A549 (cell line): ENCODE measurements around the gene LGALS7.

ENCODE experiments used
- TF ChIP-seq, protein P1 (sequence below): fragments of >200 bp; sonication (Bioruptor Twin); formaldehyde crosslinking; IDR thresholded peaks from 3 replicates; pipeline ENCODE4 v1.5.1; 2016
- TF ChIP-seq, protein P2 (sequence below): fragments of 250-450 bp; sonication (Bioruptor Pico); IDR thresholded peaks from 2 replicates; pipeline ENCODE4 v1.5.0; 2020; ENCODE audit warnings: low read depth, mild to moderate bottlenecking, moderate library complexity

DNA sequence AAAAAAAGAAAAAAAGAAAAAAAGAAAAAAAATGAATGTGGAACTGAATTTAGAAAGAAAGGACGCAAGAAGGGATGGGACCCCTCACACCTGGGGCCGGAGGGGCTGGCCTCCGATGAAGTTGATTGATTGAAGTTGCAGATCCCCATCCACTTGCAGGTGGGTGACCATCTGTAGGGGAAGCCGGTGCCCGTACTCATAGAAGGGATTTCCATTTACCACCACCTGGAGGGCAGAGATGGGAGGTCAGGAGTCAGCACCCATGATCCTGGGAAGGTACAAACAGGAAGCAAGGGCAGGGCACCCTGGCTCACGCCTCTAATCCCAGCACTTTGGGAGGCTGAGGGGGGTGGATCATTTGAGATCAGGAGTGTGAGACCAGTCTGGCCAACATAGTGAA is 33.1 kb upstream of the LGALS7 start:
- TF ChIP-seq, protein P1, sequence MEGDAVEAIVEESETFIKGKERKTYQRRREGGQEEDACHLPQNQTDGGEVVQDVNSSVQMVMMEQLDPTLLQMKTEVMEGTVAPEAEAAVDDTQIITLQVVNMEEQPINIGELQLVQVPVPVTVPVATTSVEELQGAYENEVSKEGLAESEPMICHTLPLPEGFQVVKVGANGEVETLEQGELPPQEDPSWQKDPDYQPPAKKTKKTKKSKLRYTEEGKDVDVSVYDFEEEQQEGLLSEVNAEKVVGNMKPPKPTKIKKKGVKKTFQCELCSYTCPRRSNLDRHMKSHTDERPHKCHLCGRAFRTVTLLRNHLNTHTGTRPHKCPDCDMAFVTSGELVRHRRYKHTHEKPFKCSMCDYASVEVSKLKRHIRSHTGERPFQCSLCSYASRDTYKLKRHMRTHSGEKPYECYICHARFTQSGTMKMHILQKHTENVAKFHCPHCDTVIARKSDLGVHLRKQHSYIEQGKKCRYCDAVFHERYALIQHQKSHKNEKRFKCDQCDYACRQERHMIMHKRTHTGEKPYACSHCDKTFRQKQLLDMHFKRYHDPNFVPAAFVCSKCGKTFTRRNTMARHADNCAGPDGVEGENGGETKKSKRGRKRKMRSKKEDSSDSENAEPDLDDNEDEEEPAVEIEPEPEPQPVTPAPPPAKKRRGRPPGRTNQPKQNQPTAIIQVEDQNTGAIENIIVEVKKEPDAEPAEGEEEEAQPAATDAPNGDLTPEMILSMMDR: no peak
- TF ChIP-seq, protein P2, sequence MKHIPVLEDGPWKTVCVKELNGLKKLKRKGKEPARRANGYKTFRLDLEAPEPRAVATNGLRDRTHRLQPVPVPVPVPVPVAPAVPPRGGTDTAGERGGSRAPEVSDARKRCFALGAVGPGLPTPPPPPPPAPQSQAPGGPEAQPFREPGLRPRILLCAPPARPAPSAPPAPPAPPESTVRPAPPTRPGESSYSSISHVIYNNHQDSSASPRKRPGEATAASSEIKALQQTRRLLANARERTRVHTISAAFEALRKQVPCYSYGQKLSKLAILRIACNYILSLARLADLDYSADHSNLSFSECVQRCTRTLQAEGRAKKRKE (CRISPR knock-in tag): no peak
